Breast epithelium (tissue), 4 donors: Measurements from ENCODE around the gene VPS37D. TPM values are rescaled to one million over a fixed set of nuclear protein-coding genes. Genes with fewer than 3 reads are reported as not detected.

Experiments used
- DNase-seq, 2 donors: peaks; one replicate each; pipeline ENCODE4 v3.0.0-alpha.2; 2019; ENCODE audit warnings: low spot score in 2 of 2
- H3K27ac ChIP-seq, 2 donors: fragments of 200-600 bp; sonication (generic) in 1 of 2; one replicate each; pipeline ENCODE4 v1.5.1; 2016 to 2019; ENCODE audit warnings: mild to moderate bottlenecking in 1 of 2
- H3K27me3 ChIP-seq, 2 donors: fragments of 200-600 bp; sonication (generic) in 1 of 2; one replicate each; pipeline versions ENCODE4 v1.5.1 to v1.6.0; 2017 to 2019; ENCODE audit warnings: control low read depth in 1 of 2, mild to moderate bottlenecking in 1 of 2
- H3K36me3 ChIP-seq: fragments of 200-600 bp; one replicate; pipeline ENCODE4 v1.5.1; 2019
- H3K4me1 ChIP-seq, 2 donors: fragments of 200-600 bp; sonication (generic); one replicate each; pipeline ENCODE4 v1.5.1; 2016 to 2019; ENCODE audit warnings: control low read depth in 1 of 2
- H3K4me3 ChIP-seq, 3 donors: fragments of 200-600 bp; sonication (generic); 1 replicate in 2 of 3; 2 replicates in 1 of 3; pipeline ENCODE4 v1.5.1; 2016 to 2019; ENCODE audit warnings: mild to moderate bottlenecking in 3 of 3, moderate library complexity in 2 of 3
- H3K9me3 ChIP-seq, 2 donors: fragments of 200-600 bp; sonication (generic) in 1 of 2; one replicate each; pipeline ENCODE4 v1.5.1; 2016 to 2019; ENCODE audit warnings: control low read depth in 1 of 2
- CTCF ChIP-seq, 3 donors: fragments of 450-650 bp; IDR thresholded peaks; one replicate each; pipeline ENCODE4 v1.5.1; 2016 to 2017; ENCODE audit warnings: antibody characterized with exemption in 3 of 3, mild to moderate bottlenecking in 3 of 3, moderate library complexity in 3 of 3
- POLR2A ChIP-seq: fragments of 450-650 bp; IDR thresholded peaks from one replicate; pipeline ENCODE4 v1.6.1; 2016; ENCODE audit warnings: antibody characterized with exemption, mild to moderate bottlenecking, moderate library complexity
- POLR2AphosphoS5 ChIP-seq, 3 donors: sonication (generic); formaldehyde crosslinking; IDR thresholded peaks; one replicate each; pipeline ENCODE4 v1.6.1; 2017; ENCODE audit warnings: antibody characterized with exemption in 3 of 3
- intact Hi-C: fragments of 100-400 bp; cut with DNase I; formaldehyde crosslinking; loops from one replicate; pipeline ENCODE4 v1.15.1; 2023; ENCODE audit warnings: low total_unique reads
- total RNA-seq, 3 donors: library from RNA; depleted of rRNA; stranded (reverse); fragments of >200 nt; gene quantifications; one replicate each; pipeline ENCODE4 v1.1.0, GENCODE V29; 2016

Gene VPS37D
- total RNA-seq, 3 donors from 2014 or later, result 3.5 to 5.9 (median 3.8) TPM

GRCh38 chr7:73626814-73627213, 40.8 kb upstream of the VPS37D start:
- intact Hi-C loops, result loop anchor here (10.0 kb wide), 1 partner anchor 228 kb away; no protein-coding TSS in a partner anchor
- peaks cover 11 to 49% of the 10 kb centered on the region in 2 donors for H3K27me3 ChIP-seq
- DNase-seq, result peak in 1 of 2 donors; percentile 23

DNA sequence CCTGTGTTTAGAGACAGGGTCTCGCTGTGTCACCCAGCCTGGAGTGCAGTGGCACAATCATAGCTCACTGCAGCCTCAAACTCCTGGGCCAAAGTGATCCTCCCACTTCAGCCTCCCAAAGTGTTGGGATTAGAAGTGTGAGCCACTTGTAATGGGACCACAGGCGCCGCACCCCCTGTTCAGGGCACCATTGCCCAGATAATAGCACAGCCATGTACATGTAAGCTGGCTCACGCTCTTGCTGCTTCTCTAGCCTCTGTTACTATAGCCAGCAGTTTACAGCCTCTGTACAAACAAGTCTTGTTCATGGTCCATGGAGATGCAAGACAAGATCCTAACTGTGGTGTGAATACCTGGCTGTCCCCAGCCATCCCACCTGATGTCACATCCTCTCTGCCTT, 39.1 kb upstream of the VPS37D start:
- no peak for DNase-seq
- intact Hi-C loops, result loop anchor here (10.0 kb wide), 1 partner anchor 226 kb away; no protein-coding TSS in a partner anchor
- H3K36me3 ChIP-seq, result no peaks in the 10 kb centered on the region
- TF ChIP-seq POLR2A (no peak), POLR2AphosphoS5 (IDR thresholded peaks at IDR 0.05) (no peak), CTCF (IDR thresholded peaks at IDR 0.05) (no peak)
- H3K9me3 ChIP-seq, result no peaks in the 10 kb centered on the region
- peaks cover 4 to 5% of the 10 kb centered on the region in 2 donors for H3K4me1 ChIP-seq
- H3K4me3 ChIP-seq, result no peak overlapping the region
- H3K27ac ChIP-seq, result no peak overlapping the region
- peaks cover 11 to 45% of the 10 kb centered on the region in 2 donors for H3K27me3 ChIP-seq

More at GRCh38 chr7:73626814-73627213, 40.8 kb upstream of the VPS37D start:
- Histone ChIP-seq H3K4me3 (no peak overlapping the region), H3K4me1 (peaks cover 4 to 16% of the 10 kb centered on the region in 2 donors), H3K27ac (no peak overlapping the region), H3K9me3 (no peaks in the 10 kb centered on the region), H3K36me3 (no peaks in the 10 kb centered on the region)
- TF ChIP-seq POLR2A, result no peak

- intact Hi-C loops, result no loop called here
- no peak for TF ChIP-seq POLR2A
- TF ChIP-seq CTCF (IDR thresholded peaks at IDR 0.05), result no peak
- no peak for TF ChIP-seq POLR2AphosphoS5 (IDR thresholded peaks at IDR 0.05)
- Histone ChIP-seq H3K4me3 (no peak overlapping the region), H3K36me3 (no peaks in the 10 kb centered on the region), H3K27ac (no peak overlapping the region), H3K4me1 (no peaks in the 10 kb centered on the region), H3K27me3 (peaks cover 3 to 45% of the 10 kb centered on the region in 2 donors), H3K9me3 (no peaks in the 10 kb centered on the region)
- DNase-seq, result no peak
Observed at GRCh38 chr7:73631558-73631957, 36.1 kb upstream of the VPS37D start.

DNA sequence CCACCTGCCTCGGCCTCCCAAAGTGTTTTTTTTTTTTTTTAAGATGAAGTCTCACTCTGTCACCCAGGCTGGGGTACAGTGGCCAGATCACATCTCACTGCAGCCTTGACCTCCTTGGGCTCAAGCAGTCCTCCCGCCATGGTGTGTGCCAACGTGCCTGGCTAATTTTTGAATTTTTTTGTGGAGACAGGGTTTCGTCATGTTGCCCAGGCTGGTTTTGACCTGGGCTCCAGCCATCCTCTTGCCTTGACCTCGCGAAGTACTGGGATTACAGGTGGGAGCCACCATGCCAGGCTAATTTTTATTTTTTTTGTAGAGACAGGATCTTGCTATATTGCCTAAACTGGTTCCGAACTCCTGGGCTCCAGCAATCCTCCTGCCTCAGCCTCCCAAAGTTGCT, 34.3 kb upstream of the VPS37D start:
- TF ChIP-seq POLR2AphosphoS5 (IDR thresholded peaks at IDR 0.05), result no peak
- TF ChIP-seq CTCF (IDR thresholded peaks at IDR 0.05), result no peak
- no peak for TF ChIP-seq POLR2A
- intact Hi-C loops, result no loop called here
- H3K9me3 ChIP-seq, result no peaks in the 10 kb centered on the region
- no peaks in the 10 kb centered on the region for H3K36me3 ChIP-seq
- H3K4me1 ChIP-seq, result no peaks in the 10 kb centered on the region
- H3K27me3 ChIP-seq, result peaks cover 0 to 42% of the 10 kb centered on the region in 2 donors
- H3K27ac ChIP-seq, result no peak overlapping the region
- H3K4me3 ChIP-seq, result no peak overlapping the region
- no peak for DNase-seq

GRCh38 chr7:73633844-73634243, 33.8 kb upstream of the VPS37D start:
- no peak for TF ChIP-seq CTCF (IDR thresholded peaks at IDR 0.05)
- TF ChIP-seq POLR2AphosphoS5 (IDR thresholded peaks at IDR 0.05), result no peak
- TF ChIP-seq POLR2A, result no peak
- DNase-seq, result no peak
- Histone ChIP-seq H3K27me3 (peaks cover 0 to 39% of the 10 kb centered on the region in 2 donors), H3K9me3 (no peaks in the 10 kb centered on the region), H3K4me3 (no peak overlapping the region), H3K4me1 (no peaks in the 10 kb centered on the region), H3K36me3 (no peaks in the 10 kb centered on the region), H3K27ac (no peak overlapping the region)
- intact Hi-C loops, result no loop called here
